Transverse colon (tissue), 4 donors: ENCODE results near the gene FYB1.

ENCODE experiments used
- EP300 ChIP-seq: sonication (generic); formaldehyde crosslinking; IDR thresholded peaks from one replicate; pipeline ENCODE4 v1.6.1; 2017; ENCODE audit warnings: antibody characterized with exemption, low read depth
- POLR2A ChIP-seq: fragments of 450-650 bp; IDR thresholded peaks from one replicate; pipeline ENCODE4 v1.6.1; 2016; ENCODE audit warnings: antibody characterized with exemption, mild to moderate bottlenecking, moderate library complexity
- POLR2AphosphoS5 ChIP-seq, 3 donors: sonication (generic); formaldehyde crosslinking; IDR thresholded peaks; one replicate each; pipeline ENCODE4 v1.6.1; 2016; ENCODE audit warnings: antibody characterized with exemption in 3 of 3
- TF ChIP-seq, protein P1 (sequence below), 5 experiments: fragments of 200-600 bp in 3 of 5; fragments of 450-650 bp in 2 of 5; sonication (generic) in 3 of 5; IDR thresholded peaks; 1 replicate in 2 of 5; 2 replicates in 3 of 5; pipeline ENCODE4 v1.5.1; 2016 to 2017; ENCODE audit warnings: antibody characterized with exemption in 5 of 5, inconsistent platforms in 3 of 5, mild to moderate bottlenecking in 2 of 5, moderate library complexity in 1 of 5

DNA sequence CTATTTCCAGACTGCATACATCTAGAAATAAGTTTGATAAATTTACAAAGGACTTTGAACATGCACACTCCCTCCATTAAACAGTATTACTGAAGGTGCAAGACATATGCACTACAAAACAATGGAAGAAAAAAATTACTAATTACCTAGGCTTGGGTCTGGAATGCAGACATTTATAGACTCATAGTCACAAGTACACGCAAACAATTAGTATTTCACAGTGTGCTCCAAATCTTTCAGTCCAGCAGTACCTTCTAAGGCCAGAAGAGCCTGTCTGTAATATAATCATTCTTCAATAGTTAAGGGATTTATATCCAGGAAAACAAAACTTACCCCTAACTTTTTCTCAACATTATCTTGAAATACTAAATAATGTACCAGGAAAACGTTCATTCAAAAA lies 156.3 kb downstream of the FYB1 start:
- TF ChIP-seq, protein P1, sequence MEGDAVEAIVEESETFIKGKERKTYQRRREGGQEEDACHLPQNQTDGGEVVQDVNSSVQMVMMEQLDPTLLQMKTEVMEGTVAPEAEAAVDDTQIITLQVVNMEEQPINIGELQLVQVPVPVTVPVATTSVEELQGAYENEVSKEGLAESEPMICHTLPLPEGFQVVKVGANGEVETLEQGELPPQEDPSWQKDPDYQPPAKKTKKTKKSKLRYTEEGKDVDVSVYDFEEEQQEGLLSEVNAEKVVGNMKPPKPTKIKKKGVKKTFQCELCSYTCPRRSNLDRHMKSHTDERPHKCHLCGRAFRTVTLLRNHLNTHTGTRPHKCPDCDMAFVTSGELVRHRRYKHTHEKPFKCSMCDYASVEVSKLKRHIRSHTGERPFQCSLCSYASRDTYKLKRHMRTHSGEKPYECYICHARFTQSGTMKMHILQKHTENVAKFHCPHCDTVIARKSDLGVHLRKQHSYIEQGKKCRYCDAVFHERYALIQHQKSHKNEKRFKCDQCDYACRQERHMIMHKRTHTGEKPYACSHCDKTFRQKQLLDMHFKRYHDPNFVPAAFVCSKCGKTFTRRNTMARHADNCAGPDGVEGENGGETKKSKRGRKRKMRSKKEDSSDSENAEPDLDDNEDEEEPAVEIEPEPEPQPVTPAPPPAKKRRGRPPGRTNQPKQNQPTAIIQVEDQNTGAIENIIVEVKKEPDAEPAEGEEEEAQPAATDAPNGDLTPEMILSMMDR (IDR thresholded peaks at IDR 0.05), result no peak
- no peak for TF ChIP-seq EP300
- TF ChIP-seq POLR2A, result no peak
- TF ChIP-seq POLR2AphosphoS5 (IDR thresholded peaks at IDR 0.05), result no peak
